ENCODE data around the gene RREB1.

Gene RREB1

GRCh38 chr6:7115543-7116231 is 7.9 kb downstream of the RREB1 start:
- Histone ChIP-seq H3K36me3 (ENCODE audit: insufficient read depth, low read length) (peaks cover 7% of the 10 kb centered on the region; the same call in 1 of the 2 replicates), H3K9me3 (ENCODE audit: insufficient read depth, low read length, severe bottlenecking) (no peaks in the 10 kb centered on the region), H3K27me3 (ENCODE audit: insufficient read depth, low read length, poor library complexity) (no peaks in the 10 kb centered on the region), H3K4me3 (ENCODE audit: low read depth in 1 of 2, low read length in 2 of 2) (no peak overlapping the region), H3K27ac (ENCODE audit: low read length) (no peak overlapping the region), H3K4me2 (ENCODE audit: insufficient read depth, low read length) (no peak overlapping the region), H3K79me2 (ENCODE audit: insufficient read depth, low read length) (peaks cover 100% of the 10 kb centered on the region), H2AFZ (ENCODE audit: low read depth, low read length) (no peak overlapping the region), H3K4me1 (ENCODE audit: insufficient read depth, low read length) (peaks cover 20% of the 10 kb centered on the region), H3K9ac (ENCODE audit: low read depth, low read length) (no peak overlapping the region), H4K20me1 (ENCODE audit: insufficient read depth, low read length) (peaks cover 75% of the 10 kb centered on the region)
- no peak for ATAC-seq (ENCODE audit: insufficient read depth, low read depth)
- TF ChIP-seq CTCF (IDR thresholded peaks at IDR 0.05; ENCODE audit: borderline replicate concordance, extremely low read depth, low read length, poor library complexity, severe bottlenecking) (no peak), EZH2 (IDR thresholded peaks at IDR 0.05; ENCODE audit: borderline replicate concordance, low read depth, low read length, severe bottlenecking) (no peak)
- DNase-seq = no peak

- ATAC-seq (ENCODE audit: insufficient read depth, low read depth) (no peak), DNase-seq (no peak)
- Histone ChIP-seq H3K79me2 (ENCODE audit: insufficient read depth, low read length) (peaks cover 99% of the 10 kb centered on the region), H3K4me3 (ENCODE audit: low read depth in 1 of 2, low read length in 2 of 2) (no peak overlapping the region), H2AFZ (ENCODE audit: low read depth, low read length) (no peak overlapping the region), H4K20me1 (ENCODE audit: insufficient read depth, low read length) (peaks cover 59% of the 10 kb centered on the region), H3K9me3 (ENCODE audit: insufficient read depth, low read length, severe bottlenecking) (no peaks in the 10 kb centered on the region), H3K27ac (ENCODE audit: low read length) (no peak overlapping the region), H3K4me2 (ENCODE audit: insufficient read depth, low read length) (no peak overlapping the region), H3K9ac (ENCODE audit: low read depth, low read length) (no peak overlapping the region), H3K4me1 (ENCODE audit: insufficient read depth, low read length) (no peaks in the 10 kb centered on the region), H3K27me3 (ENCODE audit: insufficient read depth, low read length, poor library complexity) (no peaks in the 10 kb centered on the region), H3K36me3 (ENCODE audit: insufficient read depth, low read length) (peaks cover 10% of the 10 kb centered on the region; the same call in 1 of the 2 replicates)
- TF ChIP-seq EZH2 (IDR thresholded peaks at IDR 0.05; ENCODE audit: borderline replicate concordance, low read depth, low read length, severe bottlenecking) (no peak), CTCF (IDR thresholded peaks at IDR 0.05; ENCODE audit: borderline replicate concordance, extremely low read depth, low read length, poor library complexity, severe bottlenecking) (no peak)
Measured at GRCh38 chr6:7119272-7119801, 11.6 kb downstream of the RREB1 start.

- peaks cover 24% of the 10 kb centered on the region for H3K36me3 ChIP-seq (ENCODE audit: insufficient read depth, low read length)
- ATAC-seq (ENCODE audit: insufficient read depth, low read depth) (no peak), DNase-seq (no peak)
- H3K27ac ChIP-seq (ENCODE audit: low read length) = no peak overlapping the region
- no peaks in the 10 kb centered on the region for H3K9me3 ChIP-seq (ENCODE audit: insufficient read depth, low read length, severe bottlenecking)
- H3K9ac ChIP-seq (ENCODE audit: low read depth, low read length) = no peak overlapping the region
- H2AFZ ChIP-seq (ENCODE audit: low read depth, low read length) = no peak overlapping the region
- no peaks in the 10 kb centered on the region for H3K27me3 ChIP-seq (ENCODE audit: insufficient read depth, low read length, poor library complexity)
- H3K4me3 ChIP-seq (ENCODE audit: low read depth in 1 of 2, low read length in 2 of 2) = no peak overlapping the region
- H3K4me1 ChIP-seq (ENCODE audit: insufficient read depth, low read length) = no peaks in the 10 kb centered on the region
- peaks cover 60% of the 10 kb centered on the region for H4K20me1 ChIP-seq (ENCODE audit: insufficient read depth, low read length)
- TF ChIP-seq EZH2 (IDR thresholded peaks at IDR 0.05; ENCODE audit: borderline replicate concordance, low read depth, low read length, severe bottlenecking) (no peak), CTCF (IDR thresholded peaks at IDR 0.05; ENCODE audit: borderline replicate concordance, extremely low read depth, low read length, poor library complexity, severe bottlenecking) (no peak)
- H3K79me2 ChIP-seq (ENCODE audit: insufficient read depth, low read length) = peaks cover 98% of the 10 kb centered on the region
- no peak overlapping the region for H3K4me2 ChIP-seq (ENCODE audit: insufficient read depth, low read length)
Measured at GRCh38 chr6:7121700-7122241, 14.0 kb downstream of the RREB1 start.
